Activated gamma-delta T cell (primary cell): ENCODE data around the gene NOP58.
A peak's percentile ranks its signal among the peaks of the same experiment; 100 is the strongest.
"Not testable (repeated sequence)": the region's sequence is repeated elsewhere in the genome, so short reads cannot be mapped to it uniquely, and the experiment has no call there.

ENCODE experiments used
- DNase-seq: peaks from one replicate; lab custom pipeline; 2025; lab: John Stamatoyannopoulos, UW
- total RNA-seq, 2 donors: gene quantifications; one replicate each; lab custom pipeline; 2026; lab: John Stamatoyannopoulos, UW

NOP58 gene
- 164 to 167 reads per million in 2 donors for total RNA-seq

- DNase-seq, result peak; percentile 69
Measured at GRCh38 chr2:202265467-202266277, at the start of gene NOP58. Gene NOP58 (plus strand): TSS chr2:202265763. CDS start chr2:202265942, 179 bp downstream.

- DNase-seq, result no peak
Measured at GRCh38 chr2:202221873-202222272, 43.7 kb upstream of the NOP58 start.

- DNase-seq, result no peak
Measured at GRCh38 chr2:202237787-202238233, 27.8 kb upstream of the NOP58 start.

GRCh38 chr2:202238234-202239197 is 27.0 kb upstream of the NOP58 start, which contains the start of gene SUMO1:
Gene SUMO1 (minus strand): TSS chr2:202238597. CDS start chr2:202238451, 146 bp downstream.
- DNase-seq, result peak; percentile 72

GRCh38 chr2:202247710-202248109 is 17.9 kb upstream of the NOP58 start:
- not testable (repeated sequence) for DNase-seq

- no peak for DNase-seq
Measured at GRCh38 chr2:202249521-202250253, 15.9 kb upstream of the NOP58 start.

- DNase-seq, result no peak
Measured at GRCh38 chr2:202251494-202251893, 14.1 kb upstream of the NOP58 start.

- no peak for DNase-seq
Measured at GRCh38 chr2:202261531-202261930, 4.0 kb upstream of the NOP58 start.

- DNase-seq, result no peak
Measured at GRCh38 chr2:202267495-202267894, 1.9 kb downstream of the NOP58 start.

- DNase-seq, result peak; percentile 15
Measured at GRCh38 chr2:202269585-202269984, 4.0 kb downstream of the NOP58 start.

- DNase-seq, result no peak
Measured at GRCh38 chr2:202270487-202270886, 4.9 kb downstream of the NOP58 start.

GRCh38 chr2:202276078-202276720 is 10.6 kb downstream of the NOP58 start:
- DNase-seq, result not testable (repeated sequence)

GRCh38 chr2:202278036-202278760 is 12.6 kb downstream of the NOP58 start:
- no peak for DNase-seq

- no peak for DNase-seq
Measured at GRCh38 chr2:202278944-202279343, 13.4 kb downstream of the NOP58 start.

GRCh38 chr2:202286595-202286994 is 21.0 kb downstream of the NOP58 start:
- no peak for DNase-seq

- DNase-seq, result no peak
Measured at GRCh38 chr2:202289394-202290204, 24.0 kb downstream of the NOP58 start.

- DNase-seq, result no peak
Measured at GRCh38 chr2:202290316-202290715, 24.8 kb downstream of the NOP58 start.

- no peak for DNase-seq
Measured at GRCh38 chr2:202290970-202291369, 25.4 kb downstream of the NOP58 start.

- DNase-seq, result no peak
Measured at GRCh38 chr2:202299712-202300111, 34.1 kb downstream of the NOP58 start.

GRCh38 chr2:202306034-202306433 is 40.5 kb downstream of the NOP58 start:
- DNase-seq, result no peak
